Naive B cell (primary cell): ENCODE measurements around the gene OR12D2. TPM values are rescaled to one million over a fixed set of nuclear protein-coding genes. Genes with fewer than 3 reads are reported as not detected.
"Not testable (repeated sequence)": the region's sequence is repeated elsewhere in the genome, so short reads cannot be mapped to it uniquely, and the experiment has no call there.

Experiments used
- ATAC-seq, 2 donors: fragments of 150-1000 bp; cut with Tn5 transposase; 2 replicates each; pipeline ENCODE4 v1.10.0; 2021; ENCODE audit warnings: low read depth in 2 of 2, mild to moderate bottlenecking in 2 of 2, moderate library complexity in 2 of 2
- DNase-seq: peaks from one replicate; pipeline ENCODE4 v3.0.0; 2022
- H3K27ac Mint-ChIP-seq, 6 donors: one replicate each; pipeline ENCODE4 v1.8.0; 2020 to 2022; ENCODE audit warnings: mild to moderate bottlenecking in 6 of 6, mixed read lengths in 6 of 6, moderate library complexity in 5 of 6, inconsistent platforms in 2 of 6
- H3K27me3 Mint-ChIP-seq, 3 donors: one replicate each; pipeline ENCODE4 v1.8.0; 2021 to 2022; ENCODE audit warnings: mixed read lengths in 3 of 3, mild to moderate bottlenecking in 1 of 3
- H3K36me3 Mint-ChIP-seq, 2 donors: one replicate each; pipeline ENCODE4 v1.8.0; 2020 to 2022; ENCODE audit warnings: mixed read lengths in 2 of 2, inconsistent platforms in 1 of 2, mild to moderate bottlenecking in 1 of 2
- H3K4me1 Mint-ChIP-seq, 3 donors: one replicate each; pipeline ENCODE4 v1.8.0; 2020 to 2022; ENCODE audit warnings: mixed read lengths in 3 of 3, inconsistent platforms in 1 of 3, mild to moderate bottlenecking in 1 of 3, moderate library complexity in 1 of 3
- H3K4me3 Mint-ChIP-seq, 8 donors: one replicate each; pipeline ENCODE4 v1.8.0; 2020 to 2022; ENCODE audit warnings: mild to moderate bottlenecking in 8 of 8, mixed read lengths in 8 of 8, moderate library complexity in 8 of 8, inconsistent platforms in 2 of 8
- H3K9me3 Mint-ChIP-seq, 7 donors: one replicate each; pipeline ENCODE4 v1.8.0; 2020 to 2022; ENCODE audit warnings: mixed read lengths in 7 of 7, mild to moderate bottlenecking in 5 of 7, inconsistent platforms in 2 of 7, moderate library complexity in 1 of 7
- polyA plus RNA-seq, 6 donors: library from polyadenylated mRNA; unstranded; fragments of 300-500 nt; fragmentation: Illumina TruSeq; gene quantifications; one replicate each; pipeline ENCODE4 v1.2.3, GENCODE V29; 2021; ENCODE audit warnings: low read depth in 6 of 6

Gene OR12D2, protein sequence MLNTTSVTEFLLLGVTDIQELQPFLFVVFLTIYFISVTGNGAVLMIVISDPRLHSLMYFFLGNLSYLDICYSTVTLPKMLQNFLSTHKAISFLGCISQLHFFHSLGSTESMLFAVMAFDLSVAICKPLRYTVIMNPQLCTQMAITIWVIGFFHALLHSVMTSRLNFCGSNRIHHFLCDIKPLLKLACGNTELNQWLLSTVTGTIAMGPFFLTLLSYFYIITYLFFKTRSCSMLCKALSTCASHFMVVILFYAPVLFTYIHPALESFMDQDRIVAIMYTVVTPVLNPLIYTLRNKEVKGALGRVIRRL
- polyA plus RNA-seq: not detected

GRCh38 chr6:29395331-29395730 is at the start of gene OR12D2:
TSS of gene OR12D2 (plus strand) at chr6:29395631. CDS start at chr6:29396700, 1,069 bp downstream.
- no peaks in the 10 kb centered on the region for H3K36me3 Mint-ChIP-seq
- no peak for DNase-seq
- H3K27ac Mint-ChIP-seq: no peak within 1 kb of the TSS
- H3K9me3 Mint-ChIP-seq: peaks cover 0 to 5% (median 0%) of the 10 kb centered on the region in 7 donors
- peaks cover 19 to 39% (median 30%) of the 10 kb centered on the region in 3 donors for H3K27me3 Mint-ChIP-seq
- no peaks in the 10 kb centered on the region for H3K4me1 Mint-ChIP-seq
- ATAC-seq: no peak
- no peak within 1 kb of the TSS for H3K4me3 Mint-ChIP-seq

- not testable (repeated sequence) for H3K4me3 Mint-ChIP-seq, H3K36me3 Mint-ChIP-seq, DNase-seq, H3K27ac Mint-ChIP-seq, H3K4me1 Mint-ChIP-seq, ATAC-seq
- Mint-ChIP-seq H3K27me3 (peaks cover 15 to 36% (median 34%) of the 10 kb centered on the region in 3 donors), H3K9me3 (peaks cover 9 to 39% (median 19%) of the 10 kb centered on the region in 7 donors)
Observed at GRCh38 chr6:29349348-29349747, 46.1 kb upstream of the OR12D2 start.

DNA sequence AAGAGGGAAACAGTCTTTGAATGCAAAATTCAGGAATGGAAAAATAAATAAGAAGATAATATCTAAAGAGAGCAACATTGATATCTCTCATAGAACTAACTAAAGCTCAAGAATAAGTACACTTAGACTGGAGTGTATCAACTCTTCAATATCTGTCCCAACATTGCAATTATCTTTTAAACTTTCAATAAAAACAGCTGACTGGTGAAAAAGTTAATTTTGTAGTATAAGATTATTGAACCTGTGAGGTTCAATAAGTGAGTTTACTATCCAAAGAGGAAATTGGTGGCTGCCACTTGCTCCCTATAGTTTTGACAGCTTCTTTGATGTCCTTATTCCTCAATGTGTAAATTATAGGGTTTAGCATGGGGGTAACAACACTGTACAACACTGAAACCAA is 40.5 kb upstream of the OR12D2 start:
- H3K36me3 Mint-ChIP-seq: peaks cover 4 to 7% of the 10 kb centered on the region in 2 donors
- H3K27me3 Mint-ChIP-seq: peaks cover 26 to 61% (median 38%) of the 10 kb centered on the region in 3 donors
- ATAC-seq (no peak), DNase-seq (no peak)
- no peak overlapping the region for H3K4me3 Mint-ChIP-seq
- H3K9me3 Mint-ChIP-seq: peaks cover 9 to 27% (median 15%) of the 10 kb centered on the region in 7 donors
- H3K27ac Mint-ChIP-seq: no peak overlapping the region
- H3K4me1 Mint-ChIP-seq: no peaks in the 10 kb centered on the region

DNA sequence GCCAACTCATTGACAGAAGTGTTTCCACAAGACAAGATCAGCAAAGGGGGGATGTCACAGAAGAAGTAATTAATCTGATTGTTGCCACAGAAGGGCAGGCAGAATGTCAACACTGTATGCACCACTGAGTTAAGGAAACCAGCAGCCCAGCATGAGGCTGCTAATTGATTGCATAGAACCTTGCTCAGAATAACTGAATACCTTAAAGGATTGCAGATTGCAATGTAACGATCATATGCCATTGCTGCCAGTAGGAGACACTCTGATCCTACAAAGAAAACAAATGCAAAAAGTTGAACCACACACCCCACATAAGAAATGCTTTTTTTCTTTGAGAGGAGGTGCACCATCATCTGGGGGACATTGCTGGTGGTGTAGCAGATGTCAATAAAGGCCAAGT is 39.8 kb upstream of the OR12D2 start:
- DNase-seq: no peak
- Mint-ChIP-seq H3K4me3 (no peak overlapping the region), H3K36me3 (peaks cover 4 to 7% of the 10 kb centered on the region in 2 donors), H3K4me1 (no peaks in the 10 kb centered on the region), H3K27me3 (peaks cover 26 to 62% (median 38%) of the 10 kb centered on the region in 3 donors), H3K27ac (no peak overlapping the region), H3K9me3 (peaks cover 8 to 25% (median 15%) of the 10 kb centered on the region in 7 donors)
- ATAC-seq: no peak

- Mint-ChIP-seq H3K9me3 (peaks cover 0 to 18% (median 11%) of the 10 kb centered on the region in 7 donors), H3K4me1 (no peaks in the 10 kb centered on the region), H3K27me3 (peaks cover 0 to 23% (median 14%) of the 10 kb centered on the region in 3 donors), H3K27ac (no peak within 1 kb of the TSS), H3K36me3 (no peaks in the 10 kb centered on the region), H3K4me3 (no peak within 1 kb of the TSS)
- ATAC-seq (no peak), DNase-seq (no peak)
Observed at GRCh38 chr6:29368765-29369164, 26.7 kb upstream of the OR12D2 start, which contains the start of gene OR5V1. TSS of gene OR5V1 (minus strand) at chr6:29368865. CDS start at chr6:29356195, 12,670 bp downstream.

- Mint-ChIP-seq H3K4me1 (no peaks in the 10 kb centered on the region), H3K9me3 (peaks cover 0 to 9% (median 3%) of the 10 kb centered on the region in 7 donors), H3K27ac (no peak within 1 kb of the TSS), H3K4me3 (no peak within 1 kb of the TSS), H3K36me3 (no peaks in the 10 kb centered on the region), H3K27me3 (peaks cover 11 to 41% (median 20%) of the 10 kb centered on the region in 3 donors)
- no peak for DNase-seq
- ATAC-seq: no peak
Observed at GRCh38 chr6:29375191-29375590, 20.2 kb upstream of the OR12D2 start, which contains the start of gene OR12D3. TSS of gene OR12D3 (minus strand) at chr6:29375291. CDS start at chr6:29375287, 4 bp downstream.

DNA sequence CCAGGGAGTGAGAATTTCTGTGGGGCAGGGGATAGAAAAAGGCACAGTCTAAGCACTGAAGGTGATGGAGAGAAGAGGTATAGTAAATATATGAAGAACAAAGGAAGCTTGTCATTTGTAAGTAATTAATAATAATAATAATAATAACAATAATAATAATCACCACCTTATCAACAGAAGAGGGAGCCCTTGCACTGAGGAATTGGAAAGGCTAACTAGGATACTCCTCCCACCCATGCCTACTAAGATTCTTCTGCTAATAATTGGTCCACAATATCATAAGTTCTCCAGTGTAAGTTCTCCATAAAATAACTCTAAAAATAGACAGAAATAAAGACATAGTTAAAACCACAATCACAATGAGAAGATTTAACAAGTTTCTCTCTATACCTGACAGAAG is 19.4 kb upstream of the OR12D2 start:
- Mint-ChIP-seq H3K27me3 (peaks cover 12 to 45% (median 16%) of the 10 kb centered on the region in 3 donors), H3K4me3 (no peak overlapping the region), H3K4me1 (no peaks in the 10 kb centered on the region), H3K36me3 (no peaks in the 10 kb centered on the region), H3K9me3 (peaks cover 0 to 8% (median 2%) of the 10 kb centered on the region in 7 donors), H3K27ac (no peak overlapping the region)
- ATAC-seq (no peak), DNase-seq (no peak)

DNA sequence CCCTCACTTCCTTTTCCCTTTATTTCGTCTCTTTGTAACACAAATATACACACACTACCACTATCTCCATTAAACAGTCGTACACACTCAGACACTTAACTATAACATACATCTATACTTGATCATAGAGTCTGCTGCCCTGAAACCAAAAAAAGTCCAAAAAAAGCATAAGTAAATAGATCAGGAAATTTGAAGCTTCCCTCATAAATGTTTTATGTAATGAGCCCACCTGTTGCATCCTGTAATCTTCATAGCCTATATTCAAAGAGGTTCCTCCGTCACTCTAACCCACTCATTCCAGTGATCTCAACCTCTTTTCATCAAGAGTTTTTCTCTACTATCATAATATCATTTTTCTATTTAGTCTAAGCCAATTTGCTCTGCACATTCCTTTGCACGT is 6.9 kb upstream of the OR12D2 start:
- Mint-ChIP-seq H3K4me3 (no peak overlapping the region), H3K9me3 (peaks cover 0 to 2% (median 0%) of the 10 kb centered on the region in 7 donors), H3K27ac (no peak overlapping the region), H3K36me3 (no peaks in the 10 kb centered on the region), H3K27me3 (peaks cover 29 to 36% (median 32%) of the 10 kb centered on the region in 3 donors), H3K4me1 (no peaks in the 10 kb centered on the region)
- DNase-seq: no peak
- ATAC-seq: no peak

DNA sequence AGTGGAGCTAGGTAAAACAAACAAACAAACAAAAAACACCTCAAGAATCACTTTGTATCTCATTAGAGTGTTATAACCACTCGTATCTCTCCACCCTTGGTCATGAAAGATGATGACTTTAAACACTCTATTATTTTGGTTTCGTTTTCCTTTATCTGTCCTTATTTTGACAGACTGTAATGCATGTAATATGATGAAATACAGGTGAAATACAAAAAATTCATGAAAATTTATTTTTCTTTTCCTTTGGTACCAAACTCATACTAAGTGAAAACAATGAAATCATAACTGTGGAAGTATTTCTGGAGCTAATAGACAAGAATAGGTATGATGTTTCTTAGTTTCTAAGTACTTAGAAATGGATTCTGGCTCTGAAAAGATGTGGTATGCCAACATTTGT is 4.1 kb downstream of the OR12D2 start:
- no peak overlapping the region for H3K27ac Mint-ChIP-seq

DNA sequence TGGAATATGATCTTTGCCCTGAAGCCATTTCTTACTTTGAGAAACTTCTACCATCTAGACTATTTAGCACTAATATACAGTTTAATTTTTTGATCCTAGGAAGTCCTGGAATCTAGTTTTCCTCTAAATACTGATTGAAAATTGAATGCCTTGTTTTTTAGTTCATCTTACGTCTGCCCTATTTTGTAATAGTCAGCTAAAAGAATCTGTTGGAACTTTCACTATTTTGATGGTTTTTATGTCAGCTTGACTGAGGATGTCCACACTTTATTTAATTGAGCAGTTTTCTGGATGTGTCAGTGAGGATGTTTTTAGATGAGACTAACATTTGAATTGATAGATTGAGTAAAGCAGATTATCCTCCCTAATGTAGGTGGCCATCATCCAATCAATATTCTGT is 8.4 kb downstream of the OR12D2 start:
- ATAC-seq: no peak
- H3K27ac Mint-ChIP-seq: no peak overlapping the region

More for the DNA sequence above, 4.1 kb downstream of the OR12D2 start:
- DNase-seq (no peak), ATAC-seq (no peak)
- peaks cover 0 to 7% (median 0%) of the 10 kb centered on the region in 7 donors for H3K9me3 Mint-ChIP-seq
- peaks cover 17 to 30% (median 23%) of the 10 kb centered on the region in 3 donors for H3K27me3 Mint-ChIP-seq
- H3K4me3 Mint-ChIP-seq: no peak overlapping the region
- no peaks in the 10 kb centered on the region for H3K36me3 Mint-ChIP-seq
- no peaks in the 10 kb centered on the region for H3K4me1 Mint-ChIP-seq

GRCh38 chr6:29414588-29414987 is 19.2 kb downstream of the OR12D2 start, which contains the start of gene OR12D1:
TSS of gene OR12D1 (plus strand) at chr6:29414928.
- no peak within 1 kb of the TSS for H3K27ac Mint-ChIP-seq
- no peak within 1 kb of the TSS for H3K4me3 Mint-ChIP-seq
- H3K9me3 Mint-ChIP-seq: peaks cover 4 to 24% (median 16%) of the 10 kb centered on the region in 7 donors
- DNase-seq (no peak), ATAC-seq (no peak)
- peaks cover 5 to 10% of the 10 kb centered on the region in 2 donors for H3K36me3 Mint-ChIP-seq
- no peaks in the 10 kb centered on the region for H3K4me1 Mint-ChIP-seq
- H3K27me3 Mint-ChIP-seq: peaks cover 37 to 44% (median 38%) of the 10 kb centered on the region in 3 donors

More for the DNA sequence above, 8.4 kb downstream of the OR12D2 start:
- Mint-ChIP-seq H3K36me3 (peaks cover 0 to 4% of the 10 kb centered on the region in 2 donors), H3K27me3 (peaks cover 10 to 23% (median 21%) of the 10 kb centered on the region in 3 donors), H3K4me1 (no peaks in the 10 kb centered on the region), H3K4me3 (no peak overlapping the region), H3K9me3 (peaks cover 0 to 20% (median 12%) of the 10 kb centered on the region in 7 donors)
- DNase-seq: no peak

GRCh38 chr6:29419516-29419915 is 24.1 kb downstream of the OR12D2 start:
- Mint-ChIP-seq H3K9me3 (peaks cover 0 to 9% (median 0%) of the 10 kb centered on the region in 7 donors), H3K4me3 (no peak overlapping the region), H3K36me3 (no peaks in the 10 kb centered on the region), H3K27me3 (peaks cover 20 to 31% (median 20%) of the 10 kb centered on the region in 3 donors), H3K27ac (no peak overlapping the region), H3K4me1 (no peaks in the 10 kb centered on the region)
- ATAC-seq: no peak
- DNase-seq: no peak

DNA sequence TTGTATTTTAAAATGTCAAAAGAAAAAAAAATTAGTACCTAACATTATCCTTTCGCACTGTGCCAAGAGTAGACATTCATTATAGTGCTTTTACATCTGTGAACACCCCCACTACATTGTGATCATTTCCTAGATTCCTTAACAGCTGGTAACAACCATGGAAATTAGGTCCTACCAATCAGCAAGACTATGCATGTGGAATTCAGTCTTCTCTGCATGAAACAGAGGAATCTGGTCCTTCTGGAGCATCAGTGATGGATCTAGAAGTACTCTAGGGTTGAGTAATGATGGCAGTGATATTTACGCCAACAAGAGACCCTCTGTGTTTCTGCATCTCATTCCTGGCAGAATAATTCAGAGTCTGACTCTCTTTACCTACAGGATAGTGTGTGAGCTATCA is 28.7 kb downstream of the OR12D2 start:
- ATAC-seq (no peak), DNase-seq (no peak)
- H3K27me3 Mint-ChIP-seq: peaks cover 28 to 34% (median 30%) of the 10 kb centered on the region in 3 donors
- H3K4me1 Mint-ChIP-seq: no peaks in the 10 kb centered on the region
- peaks cover 0 to 9% (median 2%) of the 10 kb centered on the region in 7 donors for H3K9me3 Mint-ChIP-seq
- no peaks in the 10 kb centered on the region for H3K36me3 Mint-ChIP-seq
- H3K4me3 Mint-ChIP-seq: no peak overlapping the region
- H3K27ac Mint-ChIP-seq: no peak overlapping the region

DNA sequence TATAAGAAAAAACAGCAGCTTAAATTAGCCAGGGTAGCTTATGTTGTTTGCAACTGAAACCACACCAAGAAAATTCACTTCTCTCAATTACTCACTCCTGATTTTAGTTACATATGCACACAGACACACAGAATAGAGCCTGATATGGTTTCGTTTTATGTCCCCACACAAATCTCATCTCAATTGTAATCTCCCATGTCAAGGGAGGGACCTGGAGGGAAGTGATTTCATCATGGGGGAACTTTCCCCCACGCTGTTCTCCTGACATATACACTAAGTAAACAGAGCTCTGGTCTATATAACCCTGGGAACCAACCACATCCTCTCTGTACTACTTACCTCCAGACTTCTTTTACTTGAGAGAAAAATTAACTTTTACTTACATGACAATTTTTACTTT is 29.1 kb downstream of the OR12D2 start:
- H3K27ac Mint-ChIP-seq: no peak overlapping the region
- H3K4me3 Mint-ChIP-seq: no peak overlapping the region
- no peak for ATAC-seq
- no peak for DNase-seq
- H3K4me1 Mint-ChIP-seq: no peaks in the 10 kb centered on the region
- no peaks in the 10 kb centered on the region for H3K36me3 Mint-ChIP-seq
- H3K9me3 Mint-ChIP-seq: peaks cover 0 to 9% (median 2%) of the 10 kb centered on the region in 7 donors
- H3K27me3 Mint-ChIP-seq: peaks cover 30 to 38% (median 33%) of the 10 kb centered on the region in 3 donors
